CD14-positive monocyte (primary cell): Measurements from ENCODE around the gene MICALL2. TPM values are rescaled to one million over a fixed set of nuclear protein-coding genes. Genes with fewer than 3 reads are reported as not detected.

Source experiments
- DNase-seq, 3 donors: peaks; one replicate each; pipeline ENCODE4 v3.0.0-alpha.2; 2011 to 2022
- H2AFZ ChIP-seq: 2 replicates; pipeline ENCODE4 v1.6.0; 2012; ENCODE audit warnings: mild to moderate bottlenecking, low read depth, low read length, inconsistent platforms; ENCODE audit not compliant: insufficient read depth, poor library complexity, severe bottlenecking
- H3K27ac ChIP-seq, 2 donors: 1 replicate in 1 of 2; 2 replicates in 1 of 2; pipeline ENCODE4 v1.5.1; 2012 to 2013; ENCODE audit warnings: low read length in 2 of 2, control low read depth in 1 of 2, inconsistent platforms in 1 of 2, low read depth in 1 of 2, mild to moderate bottlenecking in 1 of 2
- H3K27me3 ChIP-seq, 2 donors: one replicate each; pipeline versions ENCODE4 v1.6.0 to v1.6.1; 2011 to 2013; ENCODE audit warnings: low read length in 2 of 2; ENCODE audit not compliant: control insufficient read depth in 2 of 2, insufficient read depth in 2 of 2
- H3K36me3 ChIP-seq, 2 donors: replicated peaks in 1 of 2; 1 replicate in 1 of 2; 2 replicates in 1 of 2; pipeline versions ENCODE4 v1.5.1 to v1.6.1; 2012 to 2013; ENCODE audit warnings: low read length in 2 of 2, control low read depth in 1 of 2, inconsistent platforms in 1 of 2, mild to moderate bottlenecking in 1 of 2; ENCODE audit not compliant: insufficient read depth in 2 of 2, control insufficient read depth in 1 of 2
- H3K4me1 ChIP-seq, 2 donors: 1 replicate in 1 of 2; 2 replicates in 1 of 2; pipeline versions ENCODE4 v1.5.1 to v1.6.1; 2012 to 2013; ENCODE audit warnings: low read length in 2 of 2, control low read depth in 1 of 2, inconsistent platforms in 1 of 2, mild to moderate bottlenecking in 1 of 2, moderate library complexity in 1 of 2; ENCODE audit not compliant: insufficient read depth in 2 of 2, control insufficient read depth in 1 of 2
- H3K4me2 ChIP-seq: replicated peaks from 2 replicates; pipeline ENCODE3; 2012; ENCODE audit warnings: low read length, moderate library complexity, mild to moderate bottlenecking; ENCODE audit not compliant: poor library complexity, severe bottlenecking; ENCODE audit errors: extremely low read depth
- H3K4me3 ChIP-seq, 3 experiments: fragments of 200-600 bp in 1 of 3; sonication (generic) in 1 of 3; replicated peaks in 1 of 3; 1 replicate in 2 of 3; 2 replicates in 1 of 3; pipeline ENCODE4 v1.5.1; 2011 to 2013; ENCODE audit warnings: low read length in 3 of 3, mild to moderate bottlenecking in 3 of 3, control low read depth in 2 of 3, low read depth in 2 of 3, inconsistent platforms in 1 of 3, moderate library complexity in 1 of 3
- H3K79me2 ChIP-seq: 2 replicates; pipeline ENCODE4 v1.6.0; 2012; ENCODE audit warnings: mild to moderate bottlenecking, control low read depth, inconsistent platforms, low read length, moderate library complexity; ENCODE audit not compliant: insufficient read depth
- H3K9ac ChIP-seq: 2 replicates; pipeline ENCODE4 v1.6.0; 2017; ENCODE audit warnings: low read length, mild to moderate bottlenecking; ENCODE audit not compliant: insufficient read depth, poor library complexity, severe bottlenecking
- H3K9me3 ChIP-seq, 2 donors: replicated peaks in 1 of 2; 1 replicate in 1 of 2; 2 replicates in 1 of 2; pipeline versions ENCODE4 v1.5.1 to v1.6.1; 2012 to 2013; ENCODE audit warnings: low read length in 2 of 2, control low read depth in 1 of 2; ENCODE audit not compliant: control insufficient read depth in 1 of 2, insufficient read depth in 1 of 2
- H4K20me1 ChIP-seq: 2 replicates; pipeline ENCODE4 v1.6.0; 2012; ENCODE audit warnings: mild to moderate bottlenecking, low read length, control low read depth, moderate library complexity; ENCODE audit not compliant: insufficient read depth
- H3K27ac Mint-ChIP-seq, 7 donors: one replicate each; pipeline ENCODE4 v1.8.0; 2020; ENCODE audit warnings: mild to moderate bottlenecking in 7 of 7, mixed read lengths in 7 of 7, moderate library complexity in 6 of 7, inconsistent platforms in 2 of 7
- H3K27me3 Mint-ChIP-seq, 3 donors: one replicate each; pipeline ENCODE4 v1.8.0; 2021 to 2022; ENCODE audit warnings: low read depth in 3 of 3, mild to moderate bottlenecking in 3 of 3, mixed read lengths in 3 of 3, moderate library complexity in 3 of 3, inconsistent platforms in 1 of 3
- H3K36me3 Mint-ChIP-seq, 2 donors: one replicate each; pipeline ENCODE4 v1.8.0; 2020; ENCODE audit warnings: mixed read lengths in 2 of 2, inconsistent platforms in 1 of 2, mild to moderate bottlenecking in 1 of 2
- H3K4me1 Mint-ChIP-seq: one replicate; pipeline ENCODE4 v1.8.0; 2020; ENCODE audit warnings: mild to moderate bottlenecking, mixed read lengths
- H3K4me3 Mint-ChIP-seq, 2 donors: one replicate each; pipeline ENCODE4 v1.8.0; 2020; ENCODE audit warnings: mild to moderate bottlenecking in 2 of 2, mixed read lengths in 2 of 2, moderate library complexity in 1 of 2
- H3K9me3 Mint-ChIP-seq, 7 donors: one replicate each; pipeline ENCODE4 v1.8.0; 2020 to 2022; ENCODE audit warnings: mixed read lengths in 7 of 7, mild to moderate bottlenecking in 6 of 7, moderate library complexity in 6 of 7, inconsistent platforms in 2 of 7
- CTCF ChIP-seq: fragments of 200-600 bp; IDR thresholded peaks from one replicate; pipeline ENCODE4 v1.8.0; 2022; ENCODE audit warnings: antibody characterized with exemption, mild to moderate bottlenecking
- WGBS: methylation state at CpG from one replicate; pipeline ENCODE4 v1.1.5; 2013; ENCODE audit warnings: missing lambda C conversion rate; ENCODE audit not compliant: insufficient coverage; 5-methylcytosine and 5-hydroxymethylcytosine counted together
- intact Hi-C, 2 donors: fragments of 100-400 bp; cut with micrococcal nuclease; formaldehyde crosslinking; loops; one replicate each; pipeline versions ENCODE4 v1.15.0 to v1.15.1; 2023
- polyA plus RNA-seq, 3 donors: library from polyadenylated mRNA; depleted of rRNA in 1 of 3; unstranded in 2 of 3; stranded (reverse) in 1 of 3; fragments of 300-500 nt in 2 of 3; fragments of >200 nt in 1 of 3; fragmentation: Illumina TruSeq in 2 of 3; gene quantifications; 1 replicate in 2 of 3; 2 replicates in 1 of 3; pipeline ENCODE4 v1.2.3, GENCODE V29; 2012 to 2021

Gene MICALL2
- polyA plus RNA-seq, 3 donors, result 0.14 to 7.2 (median 0.72) TPM

GRCh38 chr7:1493129-1493528, 33.9 kb upstream of the MICALL2 start:
- no peak overlapping the region for H3K9ac ChIP-seq
- H3K9me3 Mint-ChIP-seq, result no peaks in the 10 kb centered on the region
- WGBS, result 94% methylated on average over 11 of the region's 20 CpGs
- H3K27ac Mint-ChIP-seq, result no peak overlapping the region
- no peak overlapping the region for H3K4me2 ChIP-seq
- peaks cover 68 to 93% of the 10 kb centered on the region in 2 donors for H3K36me3 Mint-ChIP-seq
- H3K79me2 ChIP-seq, result no peaks in the 10 kb centered on the region
- no peak for DNase-seq
- no peaks in the 10 kb centered on the region for H3K4me1 Mint-ChIP-seq
- no peak overlapping the region for H3K4me3 ChIP-seq
- no peak for TF ChIP-seq CTCF
- no peaks in the 10 kb centered on the region for H3K9me3 ChIP-seq
- no peak overlapping the region for H3K4me3 Mint-ChIP-seq
- no peak overlapping the region for H3K27ac ChIP-seq
- H4K20me1 ChIP-seq, result peaks cover 12% of the 10 kb centered on the region
- H3K27me3 ChIP-seq, result no peaks in the 10 kb centered on the region
- peaks cover 85 to 100% of the 10 kb centered on the region in 2 donors for H3K36me3 ChIP-seq
- H2AFZ ChIP-seq, result no peak overlapping the region
- H3K27me3 Mint-ChIP-seq, result no peaks in the 10 kb centered on the region
- H3K4me1 ChIP-seq, result no peaks in the 10 kb centered on the region
- intact Hi-C loops, result loop anchor here in 1 of 2 donors (10.0 kb wide), 1 partner anchor 852 kb away; no protein-coding TSS in a partner anchor

- WGBS, result 87% methylated on average over 15 of the region's 33 CpGs
- H3K4me1 Mint-ChIP-seq, result no peaks in the 10 kb centered on the region
- H3K27ac Mint-ChIP-seq, result no peak overlapping the region
- Histone ChIP-seq H3K4me2 (no peak overlapping the region), H3K9ac (no peak overlapping the region), H3K4me3 (no peak overlapping the region), H3K27ac (no peak overlapping the region), H3K36me3 (peaks cover 85 to 100% of the 10 kb centered on the region in 2 donors), H4K20me1 (peaks cover 14% of the 10 kb centered on the region), H3K4me1 (no peaks in the 10 kb centered on the region), H2AFZ (no peak overlapping the region), H3K9me3 (no peaks in the 10 kb centered on the region), H3K79me2 (no peaks in the 10 kb centered on the region), H3K27me3 (no peaks in the 10 kb centered on the region)
- peaks cover 68 to 92% of the 10 kb centered on the region in 2 donors for H3K36me3 Mint-ChIP-seq
- no peaks in the 10 kb centered on the region for H3K27me3 Mint-ChIP-seq
- H3K4me3 Mint-ChIP-seq, result no peak overlapping the region
- no peak for TF ChIP-seq CTCF
- no peaks in the 10 kb centered on the region for H3K9me3 Mint-ChIP-seq
- DNase-seq, result no peak
- intact Hi-C loops, result loop anchor here in 1 of 2 donors (10.0 kb wide), 1 partner anchor 852 kb away; no protein-coding TSS in a partner anchor
These were observed 33.4 kb upstream of the MICALL2 start for GRCh38 chr7:1492640-1493039.
